HK-2 (cell line): Measurements from ENCODE around the gene NEFH.

Source experiments
- DNase-seq: peaks from one replicate; pipeline ENCODE4 v3.0.0-alpha.2; 2018; ENCODE audit not compliant: unreplicated experiment

The NEFH gene

DNA sequence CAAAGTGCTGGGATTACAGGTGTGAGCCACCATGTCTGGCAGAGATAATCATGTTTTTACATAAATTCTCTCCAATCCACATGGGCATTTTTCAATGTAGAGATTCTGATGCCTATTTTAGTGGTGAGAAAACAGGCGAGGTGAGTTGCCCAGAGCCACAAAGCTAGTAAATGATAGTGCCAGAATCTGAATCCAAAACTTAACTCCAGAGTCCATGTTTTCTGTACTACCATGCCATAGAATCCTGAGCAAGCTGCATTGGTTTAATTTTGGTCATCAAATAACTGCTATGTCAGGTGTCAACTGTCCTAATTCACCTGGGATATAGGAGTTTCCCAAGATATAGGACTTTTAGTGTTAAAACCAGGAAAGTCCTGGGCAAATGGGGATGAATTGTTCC lies 13.6 kb downstream of the NEFH start:
- DNase-seq, result no peak

- no peak for DNase-seq
Observed at GRCh38 chr22:29499852-29500251, 19.8 kb downstream of the NEFH start.

- DNase-seq, result peak; percentile 38
Observed at GRCh38 chr22:29503811-29504372, 23.9 kb downstream of the NEFH start.

DNA sequence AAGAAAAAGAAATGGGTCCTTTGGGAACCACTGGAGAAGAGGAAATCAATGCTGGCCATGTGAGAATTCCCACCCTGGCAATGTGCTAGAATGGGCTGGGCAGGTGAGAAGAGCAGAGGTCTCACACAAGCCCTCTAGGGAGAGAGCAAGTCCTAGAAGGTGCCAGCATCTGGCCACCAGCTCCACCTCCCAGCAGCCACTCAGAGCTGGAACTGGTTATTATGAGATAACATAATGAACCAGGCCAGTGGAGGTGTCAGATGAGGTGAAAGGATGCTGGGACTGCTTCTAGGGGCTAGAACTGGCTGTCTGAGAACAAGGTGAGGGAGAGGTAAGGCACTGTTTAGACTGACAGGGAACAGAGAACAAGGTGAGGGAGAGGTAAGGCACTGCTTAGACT lies 29.3 kb downstream of the NEFH start:
- no peak for DNase-seq

DNA sequence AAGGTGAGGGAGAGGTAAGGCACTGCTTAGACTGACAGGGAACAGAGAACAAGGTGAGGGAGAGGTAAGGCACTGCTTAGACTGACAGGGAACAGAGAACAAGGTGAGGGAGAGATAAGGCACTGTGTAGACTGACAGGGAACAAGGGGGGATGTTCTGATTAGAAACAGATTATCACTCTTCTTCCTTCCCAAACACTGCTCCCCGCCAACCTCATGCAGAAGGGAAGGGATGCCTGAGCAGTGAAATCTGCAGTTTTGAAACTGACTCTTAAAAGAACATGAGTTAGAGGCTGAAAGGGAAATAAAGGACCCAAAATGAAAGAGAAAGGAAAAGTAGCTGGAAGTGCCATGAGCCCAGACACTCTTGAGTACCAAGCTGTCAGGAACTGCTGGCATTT lies 29.8 kb downstream of the NEFH start:
- no peak for DNase-seq

DNA sequence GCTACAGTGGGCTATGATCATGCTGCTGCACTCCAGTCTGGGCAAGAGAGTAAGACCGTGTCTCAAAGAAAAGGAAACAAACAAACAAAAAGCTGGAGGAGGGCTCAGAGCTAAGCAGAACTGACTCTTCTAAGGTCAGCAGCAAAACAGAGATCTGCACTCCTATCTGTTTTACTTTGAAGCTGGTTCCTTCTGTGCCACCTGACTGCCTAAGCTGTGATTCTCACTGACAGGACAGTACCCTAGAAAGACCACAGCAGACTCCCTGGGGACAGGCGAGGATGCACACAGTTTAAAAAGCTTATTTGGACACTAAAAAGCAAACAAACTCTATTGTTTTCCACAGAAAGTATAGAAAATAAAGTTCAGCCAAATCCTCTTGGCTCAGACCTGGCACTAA lies 30.5 kb downstream of the NEFH start:
- no peak for DNase-seq

- DNase-seq, result no peak
Observed at GRCh38 chr22:29511126-29511862, 31.3 kb downstream of the NEFH start.

DNA sequence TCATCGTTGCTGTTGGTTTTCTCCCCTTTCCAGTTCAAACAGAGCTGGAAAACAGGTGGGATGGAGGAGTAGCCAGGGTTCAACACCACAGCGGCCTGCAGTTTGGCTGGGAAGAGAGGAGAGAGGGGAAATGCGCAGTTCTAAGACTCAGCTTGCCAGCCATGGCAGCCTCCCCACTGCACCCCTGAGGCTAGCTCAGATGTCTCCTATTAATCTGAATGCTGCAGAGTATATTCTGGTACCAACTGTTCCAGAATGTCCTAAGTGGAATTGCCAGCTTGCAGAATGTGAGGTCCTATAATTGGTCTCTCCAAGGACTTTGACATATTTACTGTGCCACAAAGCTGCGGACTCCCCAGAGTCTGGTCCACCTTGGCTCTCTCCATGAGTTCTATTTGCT lies 32.0 kb downstream of the NEFH start:
- DNase-seq, result no peak

GRCh38 chr22:29517215-29517908 lies 37.3 kb downstream of the NEFH start:
- no peak for DNase-seq

DNA sequence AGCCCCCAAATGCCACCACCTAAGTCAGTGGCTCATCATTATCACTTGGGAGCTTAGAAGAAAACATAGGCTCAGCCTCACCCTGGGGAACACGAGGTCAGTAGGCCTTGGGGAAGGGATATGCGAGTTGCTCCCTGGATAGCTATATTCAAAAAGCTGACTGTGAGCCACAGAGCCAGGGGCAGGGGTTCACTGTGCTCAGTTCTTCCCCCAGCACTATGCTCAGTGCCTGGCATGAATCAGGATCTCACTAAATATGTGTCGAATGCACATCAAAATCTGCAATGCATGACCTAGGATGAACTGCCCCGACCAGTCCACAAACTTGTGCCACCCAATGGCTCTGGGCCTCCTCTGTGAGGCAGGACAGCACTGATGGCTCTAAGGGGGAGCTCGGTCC lies 38.4 kb downstream of the NEFH start:
- DNase-seq, result no peak

- DNase-seq, result no peak
Observed at GRCh38 chr22:29519996-29520395, 40.0 kb downstream of the NEFH start.

DNA sequence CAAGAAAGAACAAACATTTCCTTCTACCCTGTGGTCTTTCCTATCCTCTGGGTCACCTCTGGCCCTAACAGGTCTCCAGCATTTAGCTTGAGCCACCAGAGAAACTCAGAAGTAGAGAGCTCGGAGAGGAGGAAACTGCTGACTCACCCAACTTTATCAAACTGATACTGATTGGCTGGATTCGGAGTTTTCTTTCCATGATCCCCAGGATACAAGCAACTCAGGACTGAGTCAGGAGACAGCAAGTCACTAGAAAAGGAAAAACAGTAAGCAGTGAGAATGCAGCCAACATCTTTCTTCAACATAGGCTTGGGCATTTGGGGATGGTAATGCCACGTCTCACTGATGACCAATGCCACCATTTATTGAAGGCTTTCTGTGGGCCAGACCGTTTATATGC lies 40.8 kb downstream of the NEFH start:
- DNase-seq, result no peak

GRCh38 chr22:29521526-29521925 lies 41.5 kb downstream of the NEFH start:
- no peak for DNase-seq

DNA sequence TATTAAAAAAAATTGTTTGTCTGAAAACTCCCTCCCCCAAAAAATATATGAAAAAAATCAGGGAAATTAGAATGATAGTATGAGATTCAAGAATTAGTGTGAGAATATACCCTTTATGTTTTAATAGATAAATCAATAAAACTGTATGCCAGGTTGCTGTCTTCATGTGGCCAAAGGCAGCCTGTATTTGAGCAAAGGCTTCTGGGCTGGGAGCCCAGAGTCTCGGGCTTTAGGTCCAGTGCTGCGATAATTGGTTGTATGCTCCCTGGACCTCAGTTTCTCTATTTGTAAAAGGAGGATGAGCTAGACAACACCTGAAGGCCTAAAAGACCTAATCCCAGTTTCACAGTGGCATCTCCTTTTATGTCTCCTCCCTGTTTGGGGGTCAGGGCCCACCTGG lies 43.7 kb downstream of the NEFH start:
- DNase-seq, result no peak

GRCh38 chr22:29524442-29525191 lies 44.6 kb downstream of the NEFH start:
- DNase-seq, result peak; percentile 15

- no peak for DNase-seq
Observed at GRCh38 chr22:29528144-29528543, 48.1 kb downstream of the NEFH start.

DNA sequence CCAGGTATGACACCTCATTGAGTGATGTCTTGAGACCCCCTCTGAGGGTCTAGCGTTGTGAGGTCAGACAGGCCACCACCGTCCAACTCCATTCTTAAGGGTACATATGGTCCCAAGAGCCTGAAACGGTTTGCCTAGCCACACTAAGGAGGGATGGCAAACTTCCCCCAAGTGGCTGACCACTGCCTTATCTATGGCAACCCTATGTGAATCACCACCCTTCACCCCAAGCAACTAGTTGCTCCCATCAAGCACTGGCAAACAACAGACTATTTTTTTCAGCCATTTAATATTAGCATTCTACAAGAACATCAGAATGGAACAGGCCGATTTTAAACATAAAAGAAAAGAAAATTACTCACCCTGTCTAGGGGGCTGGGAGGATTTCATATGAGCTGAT lies 50.7 kb downstream of the NEFH start:
- no peak for DNase-seq

DNA sequence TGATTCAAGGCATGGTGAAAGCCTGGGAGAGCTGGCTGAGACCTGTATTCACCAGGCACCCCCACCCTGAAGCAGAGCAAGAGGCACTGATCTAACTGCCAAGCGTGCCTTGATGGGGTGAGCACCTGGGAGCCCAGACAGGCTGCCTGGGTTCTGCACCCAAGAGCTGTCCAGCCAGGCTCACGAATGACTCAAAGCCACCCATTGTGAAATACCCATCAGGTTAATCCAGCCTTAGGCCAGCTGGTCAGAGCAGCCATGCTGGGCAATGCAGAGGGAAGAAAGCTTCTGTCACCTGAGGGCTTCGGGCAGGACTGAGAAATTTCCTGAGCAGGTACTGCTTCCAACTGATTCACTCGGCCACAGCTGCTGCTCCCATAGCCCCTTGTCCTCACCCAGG lies 51.4 kb downstream of the NEFH start:
- no peak for DNase-seq

GRCh38 chr22:29536411-29536810 lies 56.4 kb downstream of the NEFH start:
- DNase-seq, result no peak

DNA sequence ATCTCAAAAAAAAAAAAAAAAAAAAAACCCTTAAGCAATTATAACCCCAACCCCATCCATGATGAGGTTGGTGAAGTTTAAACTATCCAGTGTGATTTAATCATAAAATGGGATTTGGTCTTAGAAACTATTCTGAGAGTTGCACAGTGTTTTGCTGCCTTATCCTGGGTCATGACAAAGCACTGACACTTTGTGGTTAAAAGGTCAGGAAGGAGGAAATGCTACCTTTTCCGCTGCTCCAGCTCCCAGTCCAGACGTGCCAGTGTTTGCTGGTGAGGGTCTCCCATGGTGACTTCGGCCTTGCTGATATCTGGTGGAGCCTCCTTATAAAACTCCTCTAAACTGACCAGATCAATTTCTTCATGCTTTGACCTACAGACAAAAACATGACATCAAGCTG lies 59.1 kb downstream of the NEFH start:
- DNase-seq, result no peak
